Measurements from ENCODE around the gene PEX11G. TPM values are rescaled to one million over a fixed set of nuclear protein-coding genes. Genes with fewer than 3 reads are reported as not detected.

The PEX11G gene
- total RNA-seq, 2 experiments from 2014 or later: 0.58 to 1.9 TPM

DNA sequence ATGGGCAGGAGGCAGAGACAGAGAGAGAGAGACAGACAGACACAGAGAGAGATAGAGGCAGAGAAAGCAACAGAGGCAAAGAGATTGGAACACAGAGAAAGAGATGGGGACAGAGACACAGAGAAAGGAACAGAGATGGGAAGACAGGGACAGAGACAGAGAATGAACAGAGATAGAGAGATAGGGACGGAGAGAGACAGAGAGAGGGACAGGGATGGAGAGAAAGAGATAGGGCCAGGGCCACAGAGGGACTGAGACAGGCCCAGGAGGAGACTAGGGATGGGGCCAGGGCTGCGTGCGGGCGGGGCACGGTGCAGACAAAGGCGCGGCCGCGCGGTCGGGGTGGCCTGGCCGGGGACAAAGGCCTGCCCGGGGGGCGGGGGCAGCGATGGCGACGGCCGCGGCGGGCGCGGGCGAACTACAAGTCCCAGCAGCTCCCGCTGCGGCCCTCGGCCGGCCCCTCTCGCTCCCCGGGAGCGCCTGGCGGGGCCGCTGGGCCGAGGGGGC lies 26.9 kb upstream of the PEX11G start, which contains the start of gene ZNF358:
Gene ZNF358 (plus strand): TSS at position 459 of the 507 bp plus-strand sequence. CDS start 3,140 bp downstream, outside the sequence.
- peak within 1 kb of the TSS; percentile 25 for H3K27ac Mint-ChIP-seq
- CTCF ChIA-PET: interaction anchor here (0.6 to 1.3 kb wide), 2 partner anchors 165 kb away, joined by 3 to 4 read pairs; partner anchors contain the start of gene TRAPPC5
- H3K4me3 Mint-ChIP-seq: peak within 1 kb of the TSS; percentile 72
- peak; percentile 94 for ATAC-seq
- no peaks in the 10 kb centered on the region for H3K9me3 Mint-ChIP-seq (ENCODE audit: low read depth)
- H3K27me3 Mint-ChIP-seq: peaks cover 24% of the 10 kb centered on the region
- DNase-seq: peak; percentile 59
- H3K36me3 Mint-ChIP-seq: no peaks in the 10 kb centered on the region
- peaks cover 4% of the 10 kb centered on the region for H3K4me1 Mint-ChIP-seq

DNA sequence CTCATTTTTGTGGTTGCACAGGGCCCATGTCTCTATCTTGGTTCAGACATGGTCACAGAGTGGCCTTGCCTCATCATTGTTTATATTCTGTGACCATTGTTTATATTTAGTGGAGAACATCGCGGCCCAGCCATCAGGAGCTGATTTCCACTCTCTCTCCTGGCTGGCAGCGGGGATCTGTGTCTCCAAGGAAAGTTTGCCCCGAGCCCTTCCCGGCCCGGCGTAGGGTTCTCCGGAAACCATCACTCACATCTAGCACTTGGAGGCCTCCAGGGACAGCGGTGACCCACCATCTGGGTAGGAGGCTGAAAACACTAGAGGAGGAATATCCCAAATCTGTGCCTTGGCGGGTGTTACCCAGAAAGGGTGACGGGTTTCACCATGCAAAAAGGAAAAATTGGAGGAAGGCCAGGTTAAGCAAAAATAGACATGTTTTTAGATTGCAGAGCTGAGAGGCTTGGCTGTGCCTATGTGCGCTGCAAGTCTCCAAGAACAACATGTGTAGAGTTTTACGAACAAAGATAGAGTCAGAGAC lies 26.3 kb upstream of the PEX11G start:
- Mint-ChIP-seq H3K27me3 (peaks cover 24% of the 10 kb centered on the region), H3K9me3 (ENCODE audit: low read depth) (no peaks in the 10 kb centered on the region), H3K4me3 (peak overlapping the region; percentile 72), H3K27ac (peak overlapping the region; percentile 25), H3K36me3 (no peaks in the 10 kb centered on the region), H3K4me1 (peaks cover 4% of the 10 kb centered on the region)
- ATAC-seq: no peak
- DNase-seq: no peak
- CTCF ChIA-PET: interaction anchor here (1.3 kb wide), 1 partner anchor 166 kb away, joined by 3 read pairs; the partner anchor contains the start of gene TRAPPC5

DNA sequence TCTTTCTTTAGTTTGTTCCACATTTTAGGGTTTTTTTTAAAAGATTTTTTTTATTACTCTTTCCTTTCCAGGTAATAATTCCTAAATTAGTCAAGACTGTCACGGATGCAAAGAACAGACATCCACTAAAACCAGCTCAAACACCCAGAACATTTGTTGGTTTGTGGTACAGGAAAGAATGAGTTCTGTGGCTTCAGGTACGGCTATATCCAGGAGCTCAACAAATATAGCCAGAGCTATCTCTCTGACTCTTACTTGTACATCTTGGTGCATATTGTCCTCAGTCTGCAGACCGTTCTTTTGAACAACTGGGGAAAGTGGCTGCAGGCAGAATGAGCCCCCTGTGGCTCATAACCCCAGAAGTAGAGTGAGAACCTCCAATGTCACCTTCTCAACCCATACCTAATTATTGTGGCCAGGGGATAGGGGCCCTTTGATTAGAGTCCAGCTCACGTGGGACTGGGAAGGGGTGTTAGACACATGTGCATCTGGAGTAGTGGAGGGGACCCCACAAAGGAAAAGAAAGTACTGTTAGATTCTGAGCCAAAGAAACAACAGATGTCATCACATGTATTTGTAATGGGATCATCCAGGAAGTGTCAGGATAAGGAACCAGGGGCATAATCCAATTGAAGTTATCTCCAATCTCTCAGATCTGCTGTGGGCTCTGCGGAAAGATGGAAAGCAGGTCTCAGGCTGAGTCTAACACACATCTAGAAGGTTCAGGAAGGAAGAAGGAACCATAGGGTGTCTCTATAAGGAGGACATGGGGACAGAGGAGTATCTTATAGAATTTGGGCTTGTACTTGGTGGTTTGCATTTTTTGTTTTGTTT lies 25.2 kb upstream of the PEX11G start:
- Mint-ChIP-seq H3K9me3 (ENCODE audit: low read depth) (no peaks in the 10 kb centered on the region), H3K27ac (no peak overlapping the region), H3K36me3 (no peaks in the 10 kb centered on the region), H3K4me1 (peaks cover 4% of the 10 kb centered on the region), H3K27me3 (peaks cover 27% of the 10 kb centered on the region), H3K4me3 (no peak overlapping the region)
- no peak for ATAC-seq
- DNase-seq: no peak
- CTCF ChIA-PET: interaction anchor here (1.3 to 2.2 kb wide), 2 partner anchors 54 to 167 kb away, joined by 3 to 6 read pairs; partner anchors contain the start of gene TRAPPC5

DNA sequence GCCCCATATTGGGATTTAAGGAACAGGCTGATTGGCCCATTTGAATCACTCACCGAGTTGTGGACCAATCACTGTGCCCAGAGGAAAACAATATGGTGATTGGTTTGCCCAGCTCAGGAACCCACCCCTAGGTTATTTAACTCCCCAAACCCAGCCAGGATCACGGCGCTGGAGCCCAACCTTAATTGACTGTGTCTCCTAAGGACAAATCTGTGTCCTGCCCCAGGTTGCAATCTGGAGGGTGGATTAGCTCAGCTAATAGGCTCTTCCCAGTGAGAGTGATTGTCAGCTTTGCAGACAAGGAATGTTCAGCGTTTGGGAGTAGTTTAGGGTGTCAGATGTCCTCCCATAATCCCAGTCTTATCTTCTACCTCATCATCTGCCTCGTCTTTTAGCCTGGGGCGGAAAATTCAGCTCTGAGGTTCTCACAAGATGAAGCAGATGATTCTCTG lies 23.6 kb upstream of the PEX11G start:
- no peaks in the 10 kb centered on the region for H3K9me3 Mint-ChIP-seq (ENCODE audit: low read depth)
- no peak for ATAC-seq
- CTCF ChIA-PET: interaction anchor here (2.2 kb wide), 1 partner anchor 56 kb away, joined by 6 read pairs; no protein-coding TSS in a partner anchor
- H3K4me3 Mint-ChIP-seq: no peak overlapping the region
- no peak for DNase-seq
- peaks cover 27% of the 10 kb centered on the region for H3K27me3 Mint-ChIP-seq
- no peaks in the 10 kb centered on the region for H3K36me3 Mint-ChIP-seq
- no peak overlapping the region for H3K27ac Mint-ChIP-seq
- H3K4me1 Mint-ChIP-seq: peaks cover 4% of the 10 kb centered on the region

DNA sequence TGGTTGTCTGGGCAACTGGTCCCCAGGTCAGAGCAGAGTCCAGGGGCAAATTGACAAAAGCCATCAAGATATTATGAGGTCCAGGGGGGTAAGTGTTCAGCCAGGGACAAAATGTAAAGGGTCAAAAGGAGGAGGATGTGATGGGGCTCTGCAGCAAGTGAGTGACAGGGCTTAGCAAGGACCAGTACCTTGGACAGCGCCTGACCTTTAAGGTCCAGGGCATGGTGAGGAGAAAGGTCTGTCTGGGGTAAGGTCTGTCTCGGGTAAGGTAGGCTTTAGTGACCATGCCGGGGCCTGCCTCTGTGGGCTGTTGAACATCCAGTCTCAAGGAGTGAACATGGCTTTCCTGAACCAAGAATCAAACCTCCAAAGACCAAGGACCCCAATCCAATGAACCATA lies 20.8 kb upstream of the PEX11G start:
- ATAC-seq: no peak

DNA sequence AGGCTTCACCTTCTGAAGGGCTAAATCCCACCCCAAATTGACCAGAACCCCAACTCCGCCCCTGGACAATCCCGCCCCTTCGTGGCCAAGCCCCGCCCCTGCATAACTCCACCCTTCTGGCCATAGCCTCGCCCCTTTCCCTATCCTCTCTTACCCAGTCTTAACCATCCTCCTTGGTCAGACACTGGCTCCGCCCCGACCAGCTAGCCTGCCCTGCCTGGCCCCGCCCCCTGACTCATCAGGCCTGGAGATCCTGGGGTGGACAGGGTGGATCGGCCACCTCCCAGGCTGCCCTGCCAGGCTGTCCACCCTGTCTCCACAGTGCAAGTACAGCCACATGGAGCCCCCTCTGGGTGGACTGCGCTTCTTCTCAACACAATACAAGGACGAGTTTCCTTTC lies 19.0 kb upstream of the PEX11G start:
- DNase-seq (no peak), ATAC-seq (peak; percentile 31)
- H3K4me1 Mint-ChIP-seq: peaks cover 13% of the 10 kb centered on the region
- peaks cover 22% of the 10 kb centered on the region for H3K27me3 Mint-ChIP-seq
- H3K4me3 Mint-ChIP-seq: no peak overlapping the region
- no peaks in the 10 kb centered on the region for H3K36me3 Mint-ChIP-seq
- H3K27ac Mint-ChIP-seq: no peak overlapping the region
- H3K9me3 Mint-ChIP-seq (ENCODE audit: low read depth): no peaks in the 10 kb centered on the region
- CTCF ChIA-PET: interaction anchor here (1.4 kb wide), 1 partner anchor 60 kb away, joined by 4 read pairs; no protein-coding TSS in a partner anchor

More for the DNA sequence above, 20.8 kb upstream of the PEX11G start:
- H3K9me3 Mint-ChIP-seq (ENCODE audit: low read depth): no peaks in the 10 kb centered on the region
- peaks cover 24% of the 10 kb centered on the region for H3K27me3 Mint-ChIP-seq
- H3K4me3 Mint-ChIP-seq: no peak overlapping the region
- CTCF ChIA-PET: no interaction called here
- DNase-seq: no peak
- no peak overlapping the region for H3K27ac Mint-ChIP-seq
- H3K36me3 Mint-ChIP-seq: no peaks in the 10 kb centered on the region
- peaks cover 13% of the 10 kb centered on the region for H3K4me1 Mint-ChIP-seq

DNA sequence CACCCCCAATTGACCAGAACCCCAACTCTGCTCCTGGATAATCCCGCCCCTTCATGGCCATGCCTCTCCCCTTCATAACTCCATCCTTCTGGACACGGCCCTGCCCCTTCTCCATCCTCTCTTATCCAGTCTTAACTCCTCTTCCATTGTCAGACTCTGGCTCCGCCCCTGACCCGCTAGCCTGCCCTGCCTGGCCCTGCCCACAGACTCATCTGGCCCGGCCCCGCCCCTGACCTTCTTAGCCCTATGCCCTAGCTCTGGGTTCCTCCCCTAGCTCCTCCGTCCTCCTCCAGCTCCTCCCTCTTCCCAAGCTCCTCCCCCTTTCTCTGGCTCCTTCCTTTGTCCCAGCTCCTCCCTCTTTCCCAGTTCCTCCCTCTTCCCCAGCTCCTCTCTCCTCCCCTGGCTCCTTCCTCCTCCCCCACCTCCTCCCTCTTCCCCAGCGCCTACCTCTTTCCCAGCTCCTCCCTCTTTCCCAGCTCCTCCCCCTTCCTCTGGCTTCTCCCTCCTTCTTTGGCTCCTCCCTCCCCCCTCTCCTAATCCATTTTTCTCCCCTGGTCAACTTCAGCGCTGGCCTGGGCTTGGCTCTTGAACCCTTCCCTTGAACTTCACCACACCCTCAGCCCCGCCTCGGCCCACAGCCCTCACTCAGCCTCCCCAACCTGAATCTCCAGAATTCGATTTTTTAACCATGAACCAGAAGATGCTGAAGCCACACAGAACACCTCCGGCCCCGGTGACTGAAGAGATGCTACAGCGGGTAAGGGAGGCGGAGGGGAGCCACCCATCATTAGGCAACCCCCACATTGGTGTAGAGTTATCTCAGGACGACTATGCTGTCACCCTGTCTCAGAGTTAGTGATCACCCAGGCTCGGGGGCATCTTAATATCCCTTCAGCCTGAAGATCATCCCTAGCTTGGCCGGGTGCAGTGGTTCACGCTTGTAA lies 17.8 kb upstream of the PEX11G start:
- Mint-ChIP-seq H3K27me3 (peaks cover 31% of the 10 kb centered on the region), H3K9me3 (ENCODE audit: low read depth) (no peaks in the 10 kb centered on the region), H3K36me3 (no peaks in the 10 kb centered on the region), H3K4me3 (no peak overlapping the region), H3K27ac (no peak overlapping the region), H3K4me1 (peaks cover 13% of the 10 kb centered on the region)
- peak; percentile 79 for ATAC-seq
- CTCF ChIA-PET: interaction anchor here (1.4 to 1.6 kb wide), 2 partner anchors 20 to 62 kb away, joined by 4 read pairs; no protein-coding TSS in a partner anchor
- peak; percentile 77 for DNase-seq

DNA sequence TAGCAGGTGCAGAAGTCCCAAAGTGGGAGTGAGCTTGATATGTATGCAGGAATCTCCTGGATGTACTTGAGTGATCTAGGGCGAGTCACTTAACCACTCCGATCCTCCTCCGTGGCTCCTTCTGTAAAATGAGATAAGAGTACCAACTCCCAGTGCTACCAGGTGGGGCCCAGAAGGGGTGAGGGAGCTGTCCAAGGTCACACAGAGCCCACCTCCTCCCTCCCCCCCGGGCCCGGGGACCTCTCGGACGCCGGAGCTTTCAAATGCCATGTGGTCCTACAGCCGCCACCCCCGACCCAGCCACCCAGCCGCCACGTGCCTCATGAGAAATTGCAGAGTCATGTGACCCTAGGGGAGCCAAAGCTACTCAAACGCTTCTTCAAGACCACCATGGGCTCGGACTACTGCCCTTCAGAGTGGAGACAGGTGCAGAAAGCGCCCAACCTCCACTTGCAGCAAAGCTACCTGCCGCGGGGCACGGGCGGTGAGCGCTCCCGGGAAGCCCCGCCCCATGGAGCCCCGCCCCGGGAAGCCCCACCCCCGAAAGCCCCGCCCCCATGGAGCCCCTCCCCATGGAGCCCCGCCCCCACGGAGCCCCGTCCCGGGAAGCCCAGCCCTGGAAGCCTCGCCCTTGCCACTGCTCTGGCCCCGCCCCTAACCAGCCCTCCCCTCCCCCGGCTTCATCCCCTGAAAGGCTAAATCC lies 17.0 kb upstream of the PEX11G start:
- H3K27ac Mint-ChIP-seq: no peak overlapping the region
- H3K4me3 Mint-ChIP-seq: no peak overlapping the region
- CTCF ChIA-PET: interaction anchor here (1.6 kb wide), 1 partner anchor 19 kb away, joined by 4 read pairs; no protein-coding TSS in a partner anchor
- peaks cover 15% of the 10 kb centered on the region for H3K4me1 Mint-ChIP-seq
- DNase-seq (no peak), ATAC-seq (peak; percentile 41)
- no peaks in the 10 kb centered on the region for H3K36me3 Mint-ChIP-seq
- peaks cover 36% of the 10 kb centered on the region for H3K27me3 Mint-ChIP-seq
- no peaks in the 10 kb centered on the region for H3K9me3 Mint-ChIP-seq (ENCODE audit: low read depth)

DNA sequence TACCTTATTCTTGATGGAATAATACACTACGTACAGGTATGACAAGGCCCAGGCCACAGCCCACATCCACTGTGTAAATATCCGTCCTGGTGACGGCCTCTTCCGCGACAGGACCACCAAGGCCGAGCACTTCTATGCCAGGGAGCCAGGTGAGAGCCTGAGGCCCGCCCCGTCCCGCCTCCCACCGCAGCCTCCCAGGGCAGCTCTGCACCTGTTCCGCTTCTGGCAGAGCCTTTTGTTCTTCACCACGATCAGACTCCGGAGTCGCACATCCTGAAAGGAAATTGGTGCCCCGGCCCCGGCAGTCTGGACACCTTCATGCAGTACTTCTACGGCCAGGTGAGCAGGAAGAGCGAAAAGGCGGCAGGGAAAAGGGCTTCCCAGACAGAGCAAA lies 16.4 kb upstream of the PEX11G start:
- ATAC-seq (no peak), DNase-seq (no peak)
- no peak overlapping the region for H3K27ac Mint-ChIP-seq
- no peak overlapping the region for H3K4me3 Mint-ChIP-seq
- CTCF ChIA-PET: no interaction called here
- H3K36me3 Mint-ChIP-seq: no peaks in the 10 kb centered on the region
- H3K4me1 Mint-ChIP-seq: peaks cover 15% of the 10 kb centered on the region
- H3K27me3 Mint-ChIP-seq: peaks cover 36% of the 10 kb centered on the region
- H3K9me3 Mint-ChIP-seq (ENCODE audit: low read depth): no peaks in the 10 kb centered on the region

DNA sequence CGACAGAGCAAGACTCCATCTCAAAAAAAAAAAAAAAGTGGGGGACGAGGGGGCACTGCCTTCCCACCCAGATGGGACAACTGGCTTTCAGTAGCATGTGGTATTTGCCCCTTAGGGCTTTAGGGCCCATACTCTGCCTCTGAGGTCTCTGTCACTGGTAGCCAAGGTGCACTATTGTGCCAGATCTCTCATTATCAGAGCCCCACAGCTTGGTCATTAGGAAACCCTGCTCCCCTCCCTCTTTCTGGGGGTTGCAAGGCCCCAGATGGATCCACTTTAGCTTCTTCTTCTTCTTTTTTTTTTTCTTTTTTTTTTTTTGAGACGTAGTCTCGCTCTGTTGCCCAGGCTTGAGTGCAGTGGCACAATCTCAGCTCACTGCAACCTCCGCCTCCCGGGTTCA lies 15.8 kb upstream of the PEX11G start:
- no peak for DNase-seq
- Mint-ChIP-seq H3K4me1 (peaks cover 15% of the 10 kb centered on the region), H3K27me3 (peaks cover 38% of the 10 kb centered on the region), H3K27ac (no peak overlapping the region), H3K36me3 (no peaks in the 10 kb centered on the region), H3K4me3 (no peak overlapping the region), H3K9me3 (ENCODE audit: low read depth) (no peaks in the 10 kb centered on the region)
- no peak for ATAC-seq
- CTCF ChIA-PET: no interaction called here

DNA sequence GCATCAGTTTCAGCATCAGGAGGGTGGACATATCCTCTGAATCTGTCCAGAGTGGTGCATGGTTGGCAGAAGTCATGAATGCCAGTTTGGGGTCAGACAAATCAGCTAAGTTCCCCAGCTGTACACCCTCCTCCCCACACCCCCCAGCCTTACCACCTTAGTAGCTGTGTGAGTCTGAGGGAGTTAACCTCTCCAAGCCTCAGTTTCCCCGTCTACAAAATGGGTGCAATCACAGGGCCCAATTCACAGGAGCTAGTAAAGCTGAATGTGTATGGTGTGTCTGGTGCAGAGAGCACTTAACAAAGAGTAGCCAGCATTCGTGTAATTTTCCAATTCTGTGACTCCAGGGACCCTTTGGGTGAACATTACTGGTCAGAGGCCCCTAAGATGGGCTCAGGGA lies 13.7 kb upstream of the PEX11G start:
- H3K9me3 Mint-ChIP-seq (ENCODE audit: low read depth): no peaks in the 10 kb centered on the region
- no peaks in the 10 kb centered on the region for H3K36me3 Mint-ChIP-seq
- no peak for ATAC-seq
- H3K4me3 Mint-ChIP-seq: no peak overlapping the region
- peaks cover 15% of the 10 kb centered on the region for H3K4me1 Mint-ChIP-seq
- H3K27ac Mint-ChIP-seq: no peak overlapping the region
- DNase-seq: no peak
- CTCF ChIA-PET: no interaction called here
- peaks cover 42% of the 10 kb centered on the region for H3K27me3 Mint-ChIP-seq

DNA sequence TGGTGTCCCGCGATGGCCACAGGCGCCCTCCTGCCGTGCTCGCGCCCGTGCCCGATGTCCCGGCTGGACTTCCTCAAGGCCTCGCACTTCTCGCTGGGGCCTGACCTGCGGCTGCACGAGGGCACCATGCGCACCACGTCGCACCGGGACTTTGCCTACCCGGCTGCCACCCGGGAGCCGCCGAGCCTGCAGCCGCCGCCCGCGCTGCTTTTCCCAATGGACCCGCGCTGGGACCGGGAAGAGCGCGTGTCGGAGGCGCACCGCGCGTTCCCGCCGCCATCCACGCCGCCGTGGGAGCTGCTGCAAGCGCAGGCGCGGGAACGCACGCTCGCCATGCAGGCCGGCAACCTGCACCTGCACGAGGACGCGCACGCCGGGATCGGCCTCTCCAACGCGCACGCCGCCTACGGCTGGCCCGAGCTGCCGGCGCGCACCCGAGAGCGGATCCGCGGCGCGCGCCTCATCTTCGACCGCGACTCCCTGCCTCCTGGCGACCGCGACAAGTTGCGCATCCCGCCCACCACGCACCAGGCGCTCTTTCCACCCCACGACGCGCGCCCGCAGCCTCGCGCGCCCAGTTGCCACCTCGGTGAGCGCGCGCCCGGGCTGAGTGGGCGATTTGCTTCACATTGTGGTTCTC lies 12.1 kb upstream of the PEX11G start:
- H3K36me3 Mint-ChIP-seq: no peaks in the 10 kb centered on the region
- H3K4me1 Mint-ChIP-seq: peaks cover 12% of the 10 kb centered on the region
- CTCF ChIA-PET: interaction anchor here (0.7 to 1.2 kb wide), 2 partner anchors 11 to 68 kb away, joined by 3 to 4 read pairs; no protein-coding TSS in a partner anchor
- H3K4me3 Mint-ChIP-seq: peak overlapping the region; percentile 41
- H3K9me3 Mint-ChIP-seq (ENCODE audit: low read depth): no peaks in the 10 kb centered on the region
- no peak overlapping the region for H3K27ac Mint-ChIP-seq
- H3K27me3 Mint-ChIP-seq: peaks cover 46% of the 10 kb centered on the region
- ATAC-seq (peak; percentile 54), DNase-seq (peak; percentile 75)

Measured in activated CD8-positive, alpha-beta memory T cell treated with anti-CD3 and anti-CD28 coated beads, Interleukin-2, amount 10 ng/mL, durations not matched to agents 7 days and 5 days (primary cell).